HG03439 (cell line): ENCODE measurements around the gene TSC2.
"Not testable (repeated sequence)": the region's sequence is repeated elsewhere in the genome, so short reads cannot be mapped to it uniquely, and the experiment has no call there.

Experiments used
- ATAC-seq: cut with Tn5 transposase; IDR thresholded peaks from one replicate; pipeline ENCODE4 v1.9.1; 2021; ENCODE audit warnings: mild to moderate bottlenecking, moderate library complexity; ENCODE audit not compliant: unreplicated experiment

The TSC2 gene

DNA sequence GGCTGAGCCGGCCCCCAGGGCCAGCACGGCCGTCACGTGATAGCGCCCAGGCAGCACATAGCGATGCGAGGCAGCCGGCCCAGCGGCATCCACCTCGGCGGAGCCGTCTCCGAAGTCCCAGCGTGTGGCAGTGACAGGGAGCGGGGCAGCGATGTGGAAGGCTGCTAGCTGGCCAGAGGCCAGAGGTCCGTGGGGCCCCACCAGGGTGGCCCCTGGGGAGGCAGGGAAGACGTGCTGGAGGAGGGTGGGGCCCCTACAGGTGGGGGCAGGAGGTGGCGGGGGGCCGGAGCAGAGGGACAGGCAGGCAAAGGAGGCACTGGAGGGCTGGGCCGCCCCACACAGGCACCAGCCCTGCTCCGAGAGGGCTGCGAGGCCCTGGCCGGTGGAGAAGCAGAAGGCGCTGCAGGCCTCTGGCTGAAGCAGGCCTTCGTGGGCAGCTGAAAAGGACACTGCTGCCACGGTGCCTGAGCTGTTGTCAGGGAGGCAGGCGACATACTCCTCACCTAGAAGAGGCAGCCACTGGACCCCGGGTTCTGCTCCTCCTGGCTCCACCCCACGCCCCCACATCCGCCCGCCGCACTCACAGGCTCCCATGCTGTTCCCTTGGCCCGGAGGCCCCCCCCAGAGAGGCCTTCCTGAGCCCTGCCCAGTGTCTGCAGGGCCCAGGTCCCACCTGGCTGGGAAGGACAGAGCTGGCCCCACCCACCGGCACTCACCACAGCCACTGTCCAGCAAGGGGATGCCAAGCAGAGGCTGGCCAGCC, 70.4 kb downstream of the TSC2 start:
- ATAC-seq: not testable (repeated sequence)

DNA sequence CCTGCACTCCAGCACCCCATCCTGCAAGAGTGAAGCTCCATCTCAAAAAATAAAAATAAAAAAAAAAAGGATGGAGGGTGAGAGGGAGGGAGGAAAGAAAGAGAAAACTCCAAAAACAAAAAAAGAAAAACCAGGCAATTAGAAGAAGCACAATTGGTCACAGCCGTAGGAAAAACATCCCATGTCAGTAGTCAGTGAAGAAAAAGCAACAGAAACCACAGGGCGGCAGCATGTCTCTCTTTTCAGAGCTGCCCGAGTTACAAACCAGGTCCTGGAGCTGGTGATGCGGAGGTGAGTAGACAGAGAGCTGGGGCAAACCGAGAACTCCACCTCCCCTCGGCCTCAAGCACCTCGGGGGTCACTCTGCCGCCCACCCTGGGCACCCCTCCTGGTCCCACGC, 73.5 kb downstream of the TSC2 start:
- ATAC-seq: not testable (repeated sequence)

DNA sequence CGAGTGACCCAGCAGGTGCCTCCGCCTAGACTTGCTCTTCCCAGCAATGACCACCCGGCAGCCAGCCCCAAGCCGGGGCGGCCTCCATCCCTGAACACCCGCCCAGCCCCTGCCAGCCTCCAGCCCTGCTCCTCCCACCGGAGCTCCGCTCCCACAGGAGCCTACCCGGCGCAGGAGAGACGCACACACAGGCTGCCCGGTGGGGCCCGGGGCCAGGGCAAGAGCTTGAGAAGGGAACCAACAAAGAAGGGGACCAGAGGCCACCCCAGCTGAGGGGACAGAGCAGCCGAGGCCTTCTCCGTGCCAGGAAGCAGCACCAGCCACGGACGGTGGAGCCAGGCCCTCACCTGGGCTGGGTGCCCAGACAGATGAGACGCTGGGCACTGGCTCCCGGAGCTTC, 74.1 kb downstream of the TSC2 start:
- no peak for ATAC-seq

DNA sequence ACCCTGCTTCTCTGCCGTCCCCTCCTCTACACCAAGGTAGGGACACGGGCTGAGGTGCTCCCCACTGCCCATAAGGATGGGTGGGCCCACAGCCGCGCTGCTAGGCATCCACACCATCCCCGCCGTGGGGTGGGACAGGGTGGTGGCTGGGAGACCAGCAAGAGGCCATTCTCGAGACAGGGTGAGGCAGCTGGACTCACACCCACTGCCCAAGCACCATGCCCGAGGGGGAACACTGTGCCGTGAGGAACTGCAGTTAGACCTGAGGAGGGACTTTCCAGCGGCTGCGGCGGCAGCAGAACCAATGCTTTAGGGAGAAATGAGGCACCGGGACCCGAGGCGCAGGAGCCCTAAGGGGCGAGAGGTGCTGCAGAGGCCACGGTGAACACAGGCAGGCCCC, 74.6 kb downstream of the TSC2 start:
- no peak for ATAC-seq

DNA sequence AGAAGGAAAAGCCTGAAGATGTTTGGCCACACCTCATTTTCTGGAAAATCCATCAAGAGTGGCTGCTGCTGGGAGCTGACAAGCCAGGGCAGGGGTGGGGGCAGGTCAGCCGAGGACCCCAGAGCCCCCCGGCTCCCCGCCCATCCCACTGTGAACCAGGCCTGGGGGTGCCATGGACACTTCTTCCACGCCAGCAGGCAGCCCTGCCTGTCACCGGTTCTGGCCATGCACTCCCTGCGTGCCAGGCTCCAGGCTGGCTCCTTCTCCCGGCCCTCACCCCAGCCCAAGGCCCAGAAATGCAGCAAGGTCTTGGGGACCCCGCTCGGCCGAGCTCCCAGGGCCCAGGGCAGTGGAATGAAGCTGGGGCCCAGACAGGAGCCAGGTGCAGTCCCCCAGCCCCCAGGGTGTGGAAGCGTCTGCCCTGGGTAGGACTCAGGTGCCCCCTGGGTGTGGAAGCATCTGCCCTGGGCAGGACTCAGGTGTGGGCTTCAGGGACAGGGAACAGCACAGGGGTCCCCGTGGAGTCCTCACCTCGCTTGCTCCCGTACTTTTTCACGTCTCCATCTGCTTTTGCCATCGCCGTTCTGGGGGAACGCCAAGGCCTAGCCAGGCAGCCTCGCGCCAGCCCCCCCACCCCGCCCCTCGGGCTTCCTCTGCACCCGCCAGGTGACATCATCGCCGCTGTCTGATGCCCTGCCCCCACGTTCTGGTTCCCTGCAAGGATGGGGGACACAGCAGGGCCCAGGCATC, 75.3 kb downstream of the TSC2 start:
- not testable (repeated sequence) for ATAC-seq

DNA sequence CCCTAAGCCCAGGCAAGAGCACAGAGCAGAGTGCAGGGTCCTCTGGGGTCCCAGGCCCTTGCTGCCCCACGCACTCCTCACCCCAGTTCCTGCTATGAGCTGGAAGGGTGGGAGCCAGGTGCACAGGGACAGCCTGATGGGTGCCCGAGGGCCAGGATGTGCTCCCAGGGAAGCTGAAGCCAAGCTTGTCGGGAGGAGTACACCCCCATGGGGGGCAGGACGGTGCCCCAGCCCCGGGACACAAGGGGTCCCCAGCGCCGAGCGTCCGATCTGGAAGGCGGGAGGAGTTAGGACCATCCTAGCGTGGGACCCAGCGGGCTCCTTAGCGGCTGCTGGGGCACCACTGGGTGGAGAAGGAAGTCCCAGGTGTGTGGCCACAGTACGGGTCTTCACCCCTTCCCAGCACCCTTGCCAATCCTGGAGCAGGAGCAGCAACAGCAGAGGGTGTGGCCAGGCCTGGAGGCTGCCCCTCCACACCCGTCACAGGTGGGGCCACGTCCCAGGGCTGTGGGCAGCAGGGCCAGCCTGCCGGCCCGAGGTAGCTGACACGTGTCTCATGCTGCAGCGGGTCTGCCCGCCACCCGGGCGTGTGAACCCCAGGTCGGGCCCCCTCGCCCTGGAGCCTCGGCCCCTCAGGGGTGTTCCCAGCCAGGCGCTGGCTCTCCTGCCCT, 76.1 kb downstream of the TSC2 start:
- not testable (repeated sequence) for ATAC-seq

DNA sequence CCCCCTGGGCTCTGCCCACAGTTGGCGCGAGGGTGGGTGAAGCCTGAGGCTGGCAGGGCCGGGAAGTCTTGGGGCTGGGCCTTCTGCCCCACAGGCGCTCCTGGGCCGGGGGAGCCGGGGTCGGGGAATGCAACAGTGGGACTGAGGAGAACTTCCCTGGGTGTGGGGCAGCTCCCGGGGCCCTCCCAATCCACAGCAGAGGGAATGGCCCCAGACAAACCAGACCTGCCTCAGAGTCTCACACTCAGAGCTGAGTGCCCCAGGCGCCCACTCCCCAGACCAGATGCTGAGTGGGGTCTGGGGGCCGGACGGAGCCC, 76.5 kb downstream of the TSC2 start:
- not testable (repeated sequence) for ATAC-seq

DNA sequence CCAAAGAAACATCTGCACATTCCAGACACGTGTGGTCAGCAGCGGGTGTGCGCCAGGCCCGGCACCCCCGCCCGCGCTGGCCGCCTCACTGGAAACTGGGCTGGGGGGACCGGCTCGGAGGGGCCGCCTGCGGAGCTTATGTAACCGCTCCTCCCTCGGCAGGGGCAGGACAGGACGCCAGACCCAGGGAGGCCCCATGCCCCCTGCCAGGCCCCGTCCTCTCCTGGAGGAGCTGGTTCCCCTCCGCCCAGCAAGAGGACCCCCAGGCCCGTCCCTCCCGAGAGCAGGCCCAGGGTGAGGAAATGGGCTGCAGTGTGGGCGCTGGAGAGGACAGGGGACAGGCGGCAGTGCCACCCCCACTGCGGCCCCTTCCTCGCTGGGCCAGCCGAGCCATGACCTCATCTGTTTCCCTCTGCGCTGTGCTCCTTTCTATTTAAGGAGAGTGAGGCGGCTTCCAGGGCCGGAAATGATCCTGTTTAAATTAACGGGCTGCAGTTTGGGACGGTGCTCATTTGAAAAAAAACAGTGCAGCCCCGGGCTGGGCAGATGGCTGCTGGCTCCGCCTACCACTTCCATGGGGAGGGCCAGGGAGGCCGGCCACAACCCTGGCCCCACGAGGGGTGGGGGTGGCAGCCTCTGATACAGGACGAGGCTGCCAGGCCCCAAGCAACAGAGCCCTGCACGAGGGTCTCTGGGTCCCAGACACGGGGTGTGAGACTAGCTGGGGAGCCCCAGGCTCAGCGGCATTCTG, 77.1 kb downstream of the TSC2 start:
- not testable (repeated sequence) for ATAC-seq

DNA sequence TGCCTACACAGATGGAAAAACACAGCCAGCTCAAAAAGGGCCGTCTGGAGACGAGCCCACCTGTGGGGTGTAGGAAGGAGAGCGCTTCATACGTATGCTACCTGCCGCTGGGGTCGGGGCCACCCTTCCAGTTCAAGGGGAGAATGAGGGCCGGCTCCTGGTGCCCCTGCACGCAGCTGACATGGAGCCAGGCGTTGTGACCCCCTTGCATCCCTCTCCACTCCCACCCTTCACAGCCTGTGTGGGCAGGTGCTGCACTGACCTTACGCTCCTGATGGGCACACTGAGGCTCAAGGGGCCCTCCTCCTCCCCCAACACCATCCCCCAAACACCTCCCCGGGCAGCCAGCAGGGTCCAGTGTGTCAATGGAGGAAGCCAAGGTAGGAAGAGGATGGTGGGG, 77.8 kb downstream of the TSC2 start:
- not testable (repeated sequence) for ATAC-seq

DNA sequence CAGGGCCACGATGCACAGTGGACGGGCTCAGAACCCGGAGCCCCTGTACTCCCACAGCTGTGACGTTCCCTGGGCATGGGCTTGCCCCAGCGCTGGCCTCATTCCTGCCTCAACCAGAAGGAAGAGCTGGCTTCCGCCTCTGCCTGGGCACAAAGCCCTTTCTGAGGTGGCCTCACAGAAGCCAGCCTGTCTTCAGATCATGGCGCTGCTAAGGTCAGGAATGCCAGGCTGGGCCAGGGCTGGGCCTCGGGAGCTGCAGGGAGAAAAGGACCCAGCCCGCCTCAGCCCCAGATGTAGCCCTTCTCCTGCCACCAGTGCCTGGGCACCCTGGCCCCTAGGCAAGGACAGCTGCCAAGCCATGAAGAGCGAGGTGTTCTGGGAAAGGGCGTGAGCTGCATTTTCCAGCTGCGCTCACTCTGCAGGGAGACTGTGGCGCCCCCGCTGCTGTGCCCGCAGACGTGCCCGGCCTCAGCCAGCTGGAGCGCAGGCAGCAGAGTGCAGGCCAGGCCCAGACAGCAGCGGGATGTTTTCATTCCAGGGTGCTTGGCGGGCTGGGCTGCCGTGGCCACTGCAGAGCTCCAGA, 78.5 kb downstream of the TSC2 start:
- ATAC-seq: not testable (repeated sequence)

DNA sequence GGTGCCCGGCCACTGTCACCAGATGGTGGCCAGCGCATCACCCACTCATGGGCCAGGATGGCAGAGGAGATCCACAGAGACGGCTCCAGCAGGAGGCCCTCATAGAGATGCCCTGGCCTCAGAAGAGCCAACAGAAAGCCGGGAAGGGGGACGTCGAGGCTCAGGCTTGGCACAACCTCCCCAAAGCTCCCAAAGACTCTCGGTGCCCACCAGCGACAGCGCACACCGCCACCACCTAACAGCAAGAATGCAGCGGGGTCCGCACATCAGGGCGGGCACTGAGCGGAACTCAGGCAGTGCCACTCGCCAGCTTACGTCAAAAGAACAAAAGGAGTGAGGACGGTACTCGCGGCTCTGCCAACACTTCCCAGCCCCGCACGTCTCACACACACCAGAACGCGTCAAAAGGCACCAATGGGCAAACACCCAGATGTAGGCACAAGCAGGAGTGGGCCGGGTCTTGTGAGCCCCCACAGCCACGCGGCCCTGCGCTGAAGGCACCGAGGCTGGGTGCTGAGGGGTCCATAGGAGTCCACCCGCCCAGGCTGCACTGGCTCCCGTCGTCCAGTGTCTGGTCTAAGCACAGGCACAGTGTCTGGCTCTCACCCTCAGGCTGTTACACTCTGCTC, 79.3 kb downstream of the TSC2 start:
- not testable (repeated sequence) for ATAC-seq

DNA sequence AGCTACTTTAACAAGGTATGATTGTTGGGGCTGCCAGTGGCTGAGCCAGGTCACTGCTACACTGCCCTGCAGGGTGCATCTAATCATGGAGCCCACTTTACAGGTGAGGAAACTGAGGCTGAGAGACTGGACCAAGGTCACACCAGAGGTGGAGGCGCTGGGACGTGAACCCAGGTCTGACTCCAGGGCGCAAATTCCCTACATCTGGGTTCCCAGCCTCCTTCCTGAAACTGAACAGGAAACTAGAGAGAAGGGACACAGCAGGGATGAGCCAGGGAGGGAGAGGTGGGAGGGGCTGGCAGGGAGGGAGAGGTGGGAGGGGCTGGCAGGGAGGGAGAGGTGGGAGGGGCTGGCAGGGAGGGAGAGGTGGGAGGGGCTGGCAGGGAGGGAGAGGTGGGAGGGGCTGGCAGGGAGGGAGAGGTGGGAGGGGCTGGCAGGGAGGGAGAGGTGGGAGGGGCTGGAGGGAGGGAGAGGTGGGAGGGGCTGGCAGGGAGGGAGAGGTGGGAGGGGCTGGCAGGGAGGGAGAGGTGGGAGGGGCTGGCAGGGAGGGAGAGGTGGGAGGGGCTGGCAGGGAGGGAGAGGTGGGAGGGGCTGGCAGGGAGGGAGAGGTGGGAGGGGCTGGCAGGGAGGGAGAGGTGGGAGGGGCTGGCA, 80.0 kb downstream of the TSC2 start:
- not testable (repeated sequence) for ATAC-seq

DNA sequence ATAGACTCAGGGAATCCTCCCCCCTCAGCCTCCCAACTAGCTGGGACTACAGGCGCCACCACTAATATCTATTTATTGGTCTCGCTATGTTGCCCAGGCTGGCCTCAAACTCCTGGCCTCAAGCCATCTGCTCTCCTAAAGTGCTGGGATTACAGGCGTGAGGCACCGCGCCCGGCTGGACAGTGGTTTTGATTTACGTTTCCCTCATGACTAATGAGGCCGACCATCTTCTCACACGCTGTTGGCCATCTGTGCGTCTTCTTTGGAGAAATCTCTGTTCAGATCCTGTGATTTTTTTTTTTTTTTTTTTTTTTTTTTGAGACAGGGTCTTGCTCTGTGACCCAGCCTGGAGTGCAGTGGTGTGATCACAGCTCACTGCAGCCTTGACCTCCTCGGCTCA, 81.5 kb downstream of the TSC2 start:
- not testable (repeated sequence) for ATAC-seq

DNA sequence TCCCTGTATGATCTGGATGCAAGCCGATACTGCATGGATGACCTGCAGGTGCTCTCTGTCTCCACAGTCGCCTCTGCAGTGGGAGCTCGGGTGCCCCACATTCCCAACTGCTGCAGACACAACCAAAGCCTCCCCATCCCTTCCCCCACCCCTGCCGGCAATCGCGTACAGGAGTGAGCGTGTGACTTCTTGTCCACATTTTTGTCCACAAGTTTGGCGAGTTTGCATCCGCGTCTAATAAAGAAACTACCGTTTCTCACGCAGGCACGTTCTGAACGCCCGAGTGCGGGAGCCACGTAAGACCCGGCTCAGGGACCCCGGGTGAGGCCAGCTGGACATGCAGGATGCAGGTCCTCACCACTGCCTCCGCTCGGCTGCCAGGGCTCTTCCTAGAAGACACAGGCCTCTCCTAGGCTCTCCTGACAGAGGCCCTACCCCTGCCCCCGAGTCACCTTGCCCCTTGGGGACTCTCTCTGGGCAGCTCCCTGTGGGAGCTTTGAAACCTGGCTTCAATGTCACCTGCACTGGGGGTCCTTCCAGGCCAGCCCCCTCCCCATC, 82.2 kb downstream of the TSC2 start:
- not testable (repeated sequence) for ATAC-seq

DNA sequence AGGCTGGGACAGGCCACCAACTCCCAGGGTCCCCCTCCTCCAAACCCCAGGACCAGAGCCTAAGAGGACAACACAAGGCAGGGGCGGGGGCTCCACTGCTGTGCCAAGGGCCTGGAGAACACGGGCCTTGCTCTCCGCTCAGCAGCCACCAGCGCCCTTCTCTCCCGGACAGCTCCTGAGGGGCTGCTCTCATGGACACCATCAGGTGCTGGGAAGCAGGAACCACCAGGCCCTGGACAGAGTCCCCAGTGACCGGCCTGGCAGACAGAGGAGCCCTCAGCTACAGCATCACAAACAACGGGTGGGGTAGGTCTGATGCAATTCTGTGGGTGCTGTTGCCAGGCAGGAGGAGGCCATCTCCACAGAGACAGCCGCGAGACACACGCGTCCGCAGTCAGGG, 86.0 kb downstream of the TSC2 start:
- ATAC-seq: not testable (repeated sequence)

DNA sequence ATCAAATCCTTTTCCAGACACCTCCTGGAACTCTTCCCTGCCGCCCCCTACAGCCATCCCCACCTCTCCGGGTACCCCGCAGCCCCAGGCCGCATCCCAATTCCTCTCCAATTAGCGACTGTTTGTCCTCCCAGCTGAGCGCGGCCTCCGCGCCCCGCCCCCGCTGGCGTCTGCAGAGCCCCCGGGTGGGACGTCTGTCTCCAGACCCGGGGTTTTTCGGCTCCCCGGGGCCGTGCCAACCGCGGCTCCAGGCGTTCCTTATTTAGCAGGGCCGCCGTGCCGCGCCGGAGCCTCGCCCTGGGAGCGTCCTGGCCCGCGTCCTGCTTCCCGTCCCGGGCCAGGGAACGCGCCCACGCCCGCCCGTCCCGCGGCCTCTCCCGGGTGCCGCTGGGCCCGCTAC, 87.3 kb downstream of the TSC2 start:
- ATAC-seq: not testable (repeated sequence)

DNA sequence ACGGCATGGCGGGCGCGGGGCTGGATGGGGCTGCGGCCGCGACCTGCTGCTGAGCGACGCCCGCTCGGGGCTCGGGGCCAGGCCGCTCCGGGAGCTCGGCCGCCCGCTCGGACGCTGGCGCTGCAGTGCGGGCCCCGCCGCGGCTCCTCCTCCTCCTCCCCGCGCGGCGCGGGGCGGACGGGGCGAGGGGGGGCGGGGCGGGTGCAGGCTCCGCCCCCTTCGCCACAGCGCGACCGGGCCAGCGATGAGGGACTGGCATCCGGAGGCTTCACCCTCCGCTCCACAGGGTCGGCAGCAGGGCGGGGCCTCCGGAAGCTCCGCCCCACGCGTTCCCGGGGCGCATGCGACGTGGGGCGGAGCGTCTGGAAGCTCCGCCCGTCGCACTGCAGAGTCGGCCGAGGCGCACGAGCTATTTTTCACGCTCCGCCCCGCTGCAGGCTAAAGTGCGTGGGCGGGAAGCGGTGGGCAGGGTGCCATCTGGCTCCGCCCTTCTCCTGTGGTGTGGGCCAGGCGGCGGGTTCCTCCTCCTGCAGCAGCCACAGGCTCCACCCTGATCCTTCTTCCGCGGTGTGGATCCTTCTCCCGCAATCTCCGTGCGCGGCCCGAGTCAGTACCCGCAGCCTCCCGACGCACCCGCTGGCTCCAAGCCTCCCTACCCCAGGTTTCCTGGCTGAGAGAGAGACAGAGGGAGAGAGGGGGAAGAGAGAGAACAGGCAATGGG, 88.1 kb downstream of the TSC2 start, which contains the start of gene PKD1:
Gene PKD1, minus strand, starts transcription at position 129 of the 721 bp plus-strand sequence. CDS start 209 bp downstream, outside the sequence.
- not testable (repeated sequence) for ATAC-seq
